ENCODE results near the gene HERC3.

HERC3 gene

GRCh38 chr4:88591787-88592599 lies at the start of gene HERC3:
Gene HERC3, plus strand, starts transcription at chr4:88592480. Its CDS starts 13,344 bp downstream, at chr4:88605824.
- DNase-seq: peak; percentile 31

GRCh38 chr4:88549815-88550214 lies 42.5 kb upstream of the HERC3 start:
- no peak for DNase-seq

GRCh38 chr4:88567591-88567990 lies 24.7 kb upstream of the HERC3 start:
- no peak for DNase-seq

DNA sequence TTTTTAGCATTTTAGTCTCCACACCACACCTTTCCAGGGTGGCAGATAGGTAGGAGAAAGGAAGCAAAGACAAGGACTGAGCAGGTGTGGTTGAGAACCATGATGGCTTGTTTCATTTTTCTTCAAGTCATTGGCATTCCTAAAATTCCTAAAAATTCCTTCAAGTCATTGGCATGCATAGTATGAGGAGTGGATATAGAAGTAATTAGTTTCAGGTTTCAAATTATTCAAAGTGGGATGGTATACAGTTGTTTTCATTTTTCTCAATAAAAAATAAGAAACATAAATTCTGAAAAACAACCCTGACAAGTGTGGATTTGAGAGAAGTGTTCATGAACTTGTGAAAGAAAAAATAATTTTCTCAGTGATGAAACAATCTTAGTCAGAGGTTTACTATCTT lies 22.3 kb upstream of the HERC3 start:
- DNase-seq: no peak

GRCh38 chr4:88573276-88573980 lies 18.9 kb upstream of the HERC3 start:
- DNase-seq: no peak

DNA sequence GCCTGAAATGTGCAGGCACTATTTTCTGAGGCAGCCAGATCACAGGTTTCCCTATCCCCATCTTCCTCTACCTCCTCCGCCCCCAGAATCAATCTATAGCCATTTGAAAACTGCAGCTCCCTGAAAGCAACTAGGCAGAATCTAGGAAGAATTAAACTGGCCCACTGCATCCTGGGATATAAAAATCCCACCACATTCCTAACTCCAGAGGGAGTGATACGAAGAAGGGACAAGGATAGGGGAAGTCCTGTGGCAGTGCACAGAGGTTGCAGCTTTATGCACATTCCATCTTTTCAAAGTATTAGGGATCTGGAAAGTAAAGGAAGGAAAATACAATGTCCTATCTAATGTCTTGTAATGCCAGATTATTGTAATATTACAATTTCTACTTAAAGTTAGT lies 18.3 kb upstream of the HERC3 start:
- no peak for DNase-seq

DNA sequence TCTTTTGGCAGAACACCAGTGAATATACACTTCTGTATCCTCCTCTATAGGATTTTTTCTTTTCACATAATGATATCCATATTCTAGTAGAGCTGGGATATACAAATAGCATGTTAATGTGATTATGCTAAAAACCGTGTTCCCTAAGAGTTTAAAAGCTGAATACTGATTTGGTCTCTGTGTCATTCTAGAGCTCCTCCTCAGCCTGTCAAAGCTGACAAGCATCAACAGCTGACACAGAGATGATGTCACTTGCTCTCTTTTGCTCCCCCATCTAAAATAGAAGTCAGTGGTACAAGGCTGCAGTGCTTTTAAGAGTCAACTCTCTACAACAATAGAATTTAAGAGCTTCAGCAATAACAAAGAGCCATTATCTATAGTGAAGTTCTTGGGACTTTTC lies 17.1 kb upstream of the HERC3 start:
- no peak for DNase-seq

DNA sequence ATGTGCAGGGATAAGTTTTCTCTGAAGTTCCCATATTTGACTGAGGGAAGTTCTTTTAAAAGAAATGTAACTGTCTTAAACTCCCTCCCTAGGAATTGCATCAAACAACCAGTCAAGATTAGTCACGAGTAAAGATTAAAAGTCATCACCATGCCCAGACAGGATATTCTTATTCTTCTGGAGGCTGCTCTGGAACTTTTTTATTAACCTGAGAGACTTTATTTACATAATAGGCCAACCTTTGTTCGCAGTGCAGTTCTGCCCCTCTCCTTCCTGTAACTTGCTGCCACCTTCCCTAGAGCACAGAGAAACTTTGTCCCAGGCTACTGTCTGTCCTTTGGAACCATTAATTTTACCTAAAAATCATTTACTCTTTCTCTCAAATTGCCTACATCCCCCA lies 9.8 kb upstream of the HERC3 start:
- DNase-seq: no peak

GRCh38 chr4:88583631-88584470 lies 8.4 kb upstream of the HERC3 start:
- DNase-seq: no peak

DNA sequence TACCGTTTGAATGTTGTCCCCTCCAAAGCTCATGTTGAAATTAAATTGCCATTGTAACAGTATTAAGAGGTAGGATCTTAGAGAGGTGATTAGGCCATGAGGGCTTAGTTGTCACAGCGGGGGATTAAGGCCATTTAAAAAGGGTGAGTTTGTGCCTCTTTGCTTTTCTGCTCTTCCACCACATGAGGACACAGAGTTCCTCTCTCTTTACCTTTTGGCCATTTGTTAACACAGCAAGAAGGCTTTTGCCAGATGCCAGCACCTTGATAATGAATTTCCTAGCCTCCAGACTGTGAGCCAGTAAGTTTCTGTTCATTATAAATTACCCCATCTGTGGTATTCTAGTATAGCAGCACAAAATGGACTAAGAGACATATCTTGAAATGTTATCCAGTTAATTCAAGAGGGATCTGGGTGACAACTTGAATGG lies 7.8 kb upstream of the HERC3 start:
- DNase-seq: no peak

DNA sequence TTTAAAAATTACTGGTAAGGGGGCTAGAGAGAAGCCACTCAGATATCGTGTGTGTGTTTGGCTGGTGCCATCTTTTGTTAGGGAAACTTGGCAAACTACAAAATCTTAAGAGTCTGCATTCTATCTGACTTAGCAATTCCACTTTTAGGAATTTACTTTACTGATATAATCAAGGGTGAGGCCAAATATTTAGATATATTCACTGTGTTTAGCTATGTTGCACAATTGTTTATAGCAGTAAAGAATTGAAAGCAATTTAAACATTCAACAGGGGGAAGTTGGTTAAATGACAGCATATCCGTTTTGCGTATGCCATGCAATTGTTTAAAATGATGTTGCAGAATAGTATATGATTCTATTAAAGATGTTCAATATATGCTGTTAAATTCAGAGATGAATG lies 6.4 kb upstream of the HERC3 start:
- no peak for DNase-seq

DNA sequence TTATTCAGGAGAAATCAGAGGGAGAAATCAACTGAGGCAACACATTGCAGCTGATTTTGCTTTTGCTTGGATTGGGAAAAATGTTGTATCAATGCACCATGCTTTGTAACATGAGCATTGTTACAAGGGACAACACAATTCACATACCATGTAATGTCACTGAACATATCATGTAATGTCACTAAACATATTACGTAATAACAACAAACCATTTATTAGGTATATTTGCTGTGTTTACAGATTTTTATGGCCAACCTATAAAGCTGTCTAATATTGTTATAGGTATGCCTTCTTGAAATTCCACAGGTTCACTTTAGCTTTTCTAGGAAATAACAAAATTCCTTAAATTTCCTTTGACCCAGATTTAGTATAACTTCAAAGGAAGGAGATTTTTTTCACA lies 5.0 kb upstream of the HERC3 start:
- no peak for DNase-seq

DNA sequence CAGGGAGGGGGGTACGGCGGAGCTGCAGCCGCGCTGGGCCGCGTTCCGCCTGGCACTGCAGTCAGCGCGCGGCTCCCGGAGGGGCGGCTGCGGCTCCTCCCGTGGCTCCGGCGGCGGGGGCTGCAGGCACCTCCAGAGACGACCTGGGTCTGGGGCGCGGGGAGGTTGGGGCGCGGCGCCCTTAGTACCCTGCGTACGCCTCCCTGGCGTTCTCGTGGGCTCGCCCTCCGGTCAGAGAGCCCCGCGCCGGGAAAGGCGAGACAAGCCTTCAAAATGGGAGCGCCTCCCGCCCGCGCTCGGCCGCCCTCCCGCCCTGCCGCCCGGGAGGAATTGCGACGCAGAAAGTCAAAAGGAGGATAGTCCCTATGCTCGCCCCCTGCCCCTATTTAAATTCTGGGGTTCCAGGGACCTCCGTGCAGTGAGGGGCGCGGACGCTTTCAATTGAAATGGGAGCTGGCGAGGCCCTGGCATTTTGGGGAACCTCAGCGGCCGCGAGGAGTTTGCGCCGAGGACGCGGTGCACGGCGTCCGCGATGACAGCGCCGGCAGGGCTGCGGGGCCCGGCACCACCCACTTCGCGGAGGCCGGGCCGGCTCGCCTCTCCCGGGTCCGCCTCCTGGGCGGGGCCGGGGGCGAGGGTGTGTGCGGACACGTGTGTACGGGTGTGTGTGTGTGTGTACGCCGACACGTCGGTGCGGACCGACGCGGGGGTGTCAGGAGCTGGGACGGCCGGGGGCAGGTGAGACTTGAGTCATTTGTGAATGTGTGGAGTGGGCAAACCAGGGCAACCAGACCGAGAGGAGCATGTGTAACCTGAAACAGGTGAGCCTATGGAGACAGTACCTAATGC lies 544 bp downstream of the HERC3 start:
- DNase-seq: no peak

- DNase-seq: no peak
These were observed 5.8 kb downstream of the HERC3 start for GRCh38 chr4:88597970-88598660.

DNA sequence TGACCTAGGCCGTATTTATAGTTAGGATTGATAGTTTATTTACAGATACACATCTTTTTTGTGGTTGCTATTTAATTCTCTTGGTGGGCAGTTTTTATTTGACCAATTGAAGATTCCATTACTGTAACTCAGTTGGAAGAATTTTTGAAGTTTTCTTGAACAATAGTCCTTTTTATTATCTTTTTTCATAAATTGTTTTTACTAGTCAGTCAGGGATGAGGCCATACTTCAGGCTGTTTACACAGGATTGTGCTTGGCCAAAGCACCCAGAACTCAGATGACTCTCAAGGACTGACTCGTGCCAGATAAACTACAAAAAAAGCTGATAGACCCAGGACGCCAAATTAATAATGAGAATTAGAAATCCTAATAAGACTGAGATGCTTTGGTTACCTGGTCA lies 7.0 kb downstream of the HERC3 start:
- DNase-seq: no peak

GRCh38 chr4:88599714-88600113 lies 7.4 kb downstream of the HERC3 start:
- DNase-seq: no peak

DNA sequence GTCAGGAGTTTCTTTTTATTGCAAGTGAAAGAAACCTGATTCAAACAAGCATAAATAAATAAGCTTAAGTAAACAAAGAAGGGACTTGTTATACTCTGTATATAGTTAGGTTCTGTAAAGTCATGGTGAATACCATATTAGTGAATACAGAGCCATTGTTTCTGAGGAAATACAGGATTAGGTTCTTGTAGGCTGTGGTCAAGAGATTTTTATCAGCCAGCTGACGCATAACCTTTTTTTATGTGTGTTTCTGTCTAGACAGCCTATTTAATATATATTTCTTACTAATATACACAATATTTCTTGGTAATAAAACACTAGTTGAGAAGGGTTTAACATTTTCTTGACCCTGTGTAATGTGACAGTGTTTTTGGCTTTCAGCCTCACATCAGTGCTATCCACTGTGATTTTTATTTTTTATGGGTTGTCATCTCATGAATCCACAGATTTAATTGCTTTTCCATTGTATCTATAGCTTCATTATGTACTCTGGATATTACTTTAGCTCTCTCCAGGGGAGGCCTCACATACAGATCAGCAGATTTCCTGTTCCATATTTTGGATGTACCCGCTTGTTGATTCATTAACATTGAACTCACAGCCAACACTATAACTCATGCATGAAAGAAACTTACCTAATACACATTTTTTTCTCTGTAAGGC lies 8.0 kb downstream of the HERC3 start:
- no peak for DNase-seq

DNA sequence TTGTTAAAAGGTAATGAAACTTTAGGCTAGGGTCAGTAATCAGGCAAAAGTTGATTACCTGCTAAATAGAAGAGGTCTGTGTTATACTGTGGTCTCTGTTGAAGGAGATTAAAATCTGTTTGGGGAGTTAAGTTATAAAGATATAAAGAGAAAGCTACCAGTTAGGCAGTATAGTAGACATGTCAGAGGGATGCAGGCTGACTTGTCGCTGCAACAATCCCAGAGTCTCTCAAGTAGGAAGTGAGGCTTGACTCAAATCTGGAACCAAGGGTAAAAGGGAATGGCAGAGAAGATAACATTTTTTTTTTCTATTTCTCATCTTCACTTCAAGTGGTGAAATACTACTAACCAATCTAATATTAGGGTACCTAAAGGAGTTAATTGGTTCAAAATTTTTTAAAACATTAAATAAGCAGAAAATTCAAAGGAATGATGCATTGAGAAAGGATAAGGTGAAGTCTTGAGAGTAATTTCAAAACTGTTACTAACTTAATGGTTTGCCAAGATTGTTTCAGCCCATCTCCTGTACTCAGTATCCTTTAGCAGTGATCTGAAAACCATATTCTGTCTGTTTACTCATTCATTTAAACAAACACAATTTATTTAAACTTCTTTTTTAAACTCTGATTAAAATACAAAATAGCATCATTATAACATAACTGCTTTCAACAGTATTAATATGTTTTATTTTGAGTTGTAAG lies 12.8 kb downstream of the HERC3 start:
- no peak for DNase-seq

- DNase-seq: no peak
These were observed 13.5 kb downstream of the HERC3 start for GRCh38 chr4:88605736-88606135.

DNA sequence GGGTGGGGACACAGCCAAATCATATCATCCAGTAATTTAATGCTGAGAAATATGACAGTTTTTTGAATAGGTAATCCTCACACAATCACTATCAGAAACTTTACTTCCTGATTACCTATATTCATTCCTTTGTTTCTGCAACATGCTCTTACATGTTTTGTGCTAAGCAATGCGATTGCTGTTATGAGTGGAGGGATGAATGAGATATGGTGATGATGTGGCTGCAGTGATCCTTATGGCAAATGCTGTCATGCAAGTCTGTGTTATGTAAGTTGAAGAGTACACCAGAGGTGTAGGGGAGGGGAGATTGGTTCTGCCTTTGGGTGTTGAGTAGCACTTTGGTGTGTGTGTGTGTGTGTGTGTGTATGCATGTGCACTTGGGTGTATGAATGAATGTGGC lies 14.6 kb downstream of the HERC3 start:
- DNase-seq: no peak

DNA sequence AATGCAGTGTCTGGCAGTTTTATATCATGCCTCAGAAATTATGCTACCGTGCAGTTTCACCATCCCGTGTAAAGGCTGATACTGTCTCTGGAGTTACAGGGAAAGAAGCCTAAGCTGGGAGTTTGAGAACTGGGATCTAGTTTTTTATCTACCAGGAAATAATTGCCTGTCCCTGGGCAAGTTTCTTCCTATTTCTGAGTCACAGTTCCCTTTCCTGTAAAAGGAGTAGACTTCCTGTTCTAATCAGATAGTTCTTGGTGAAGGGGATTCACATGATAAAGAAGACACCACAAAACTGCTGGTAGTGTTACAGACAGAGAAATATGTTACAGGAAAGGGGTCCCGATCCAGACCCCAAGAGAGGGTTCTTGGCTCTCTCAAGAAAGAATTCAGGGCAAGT lies 17.1 kb downstream of the HERC3 start:
- DNase-seq: no peak
